GM18499 (cell line): ENCODE measurements around the gene WDR91.

Source experiments
- ATAC-seq: cut with Tn5 transposase; IDR thresholded peaks from one replicate; pipeline ENCODE4 v1.9.1; 2021; ENCODE audit warnings: moderate number of reproducible peaks; ENCODE audit not compliant: insufficient read depth, unreplicated experiment

The WDR91 gene

GRCh38 chr7:135211179-135211945, at the start of gene WDR91:
TSS of gene WDR91 (minus strand) at chr7:135211526. CDS start at chr7:135211502, 24 bp downstream.
- peak; percentile 43 for ATAC-seq

GRCh38 chr7:135260470-135260869, 49.1 kb upstream of the WDR91 start:
- no peak for ATAC-seq

- ATAC-seq: no peak
These were observed 48.4 kb upstream of the WDR91 start for GRCh38 chr7:135259702-135260101.

GRCh38 chr7:135258585-135258984, 47.3 kb upstream of the WDR91 start:
- ATAC-seq: no peak

- no peak for ATAC-seq
These were observed 46.5 kb upstream of the WDR91 start for GRCh38 chr7:135257790-135258189.

GRCh38 chr7:135253851-135254771, 42.8 kb upstream of the WDR91 start:
- no peak for ATAC-seq

- no peak for ATAC-seq
These were observed 40.4 kb upstream of the WDR91 start for GRCh38 chr7:135251496-135252391.

GRCh38 chr7:135248546-135248945, 37.2 kb upstream of the WDR91 start:
- ATAC-seq: no peak

GRCh38 chr7:135247746-135248471, 36.6 kb upstream of the WDR91 start:
- no peak for ATAC-seq

- ATAC-seq: no peak
These were observed 35.0 kb upstream of the WDR91 start for GRCh38 chr7:135246191-135246825.

GRCh38 chr7:135245226-135246190, 34.2 kb upstream of the WDR91 start:
- ATAC-seq: no peak

GRCh38 chr7:135242096-135242684, 30.9 kb upstream of the WDR91 start:
- no peak for ATAC-seq

GRCh38 chr7:135240441-135240840, 29.1 kb upstream of the WDR91 start:
- no peak for ATAC-seq

GRCh38 chr7:135239263-135239662, 27.9 kb upstream of the WDR91 start:
- ATAC-seq: no peak

- no peak for ATAC-seq
These were observed 26.9 kb upstream of the WDR91 start for GRCh38 chr7:135238112-135238744.

- peak; percentile 71 for ATAC-seq
These were observed 25.4 kb upstream of the WDR91 start for GRCh38 chr7:135236727-135237126.

- no peak for ATAC-seq
These were observed 24.5 kb upstream of the WDR91 start for GRCh38 chr7:135235841-135236240.
